Measurements from ENCODE around the gene TMEM80.

DNA sequence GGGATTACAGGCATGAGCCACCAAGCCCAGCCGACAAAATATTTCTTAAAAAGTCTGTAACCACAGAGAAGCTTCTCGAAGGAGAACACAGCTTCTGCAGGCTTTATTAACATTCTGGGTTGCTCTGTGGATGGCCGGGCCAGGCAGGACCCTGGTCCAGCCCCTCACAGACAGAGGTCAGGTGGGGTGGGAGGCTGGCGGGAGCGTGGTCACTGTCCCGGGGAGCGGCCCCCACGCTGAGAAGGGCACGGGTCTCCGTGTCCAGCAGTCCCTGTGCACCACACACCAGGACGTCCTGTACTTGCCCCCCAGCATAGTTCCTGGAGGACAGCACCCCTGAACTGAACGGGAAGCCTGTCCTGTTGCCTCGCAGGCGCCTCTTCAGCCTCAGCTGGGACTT lies 39.2 kb upstream of the TMEM80 start:
- TF ChIP-seq, protein P1, sequence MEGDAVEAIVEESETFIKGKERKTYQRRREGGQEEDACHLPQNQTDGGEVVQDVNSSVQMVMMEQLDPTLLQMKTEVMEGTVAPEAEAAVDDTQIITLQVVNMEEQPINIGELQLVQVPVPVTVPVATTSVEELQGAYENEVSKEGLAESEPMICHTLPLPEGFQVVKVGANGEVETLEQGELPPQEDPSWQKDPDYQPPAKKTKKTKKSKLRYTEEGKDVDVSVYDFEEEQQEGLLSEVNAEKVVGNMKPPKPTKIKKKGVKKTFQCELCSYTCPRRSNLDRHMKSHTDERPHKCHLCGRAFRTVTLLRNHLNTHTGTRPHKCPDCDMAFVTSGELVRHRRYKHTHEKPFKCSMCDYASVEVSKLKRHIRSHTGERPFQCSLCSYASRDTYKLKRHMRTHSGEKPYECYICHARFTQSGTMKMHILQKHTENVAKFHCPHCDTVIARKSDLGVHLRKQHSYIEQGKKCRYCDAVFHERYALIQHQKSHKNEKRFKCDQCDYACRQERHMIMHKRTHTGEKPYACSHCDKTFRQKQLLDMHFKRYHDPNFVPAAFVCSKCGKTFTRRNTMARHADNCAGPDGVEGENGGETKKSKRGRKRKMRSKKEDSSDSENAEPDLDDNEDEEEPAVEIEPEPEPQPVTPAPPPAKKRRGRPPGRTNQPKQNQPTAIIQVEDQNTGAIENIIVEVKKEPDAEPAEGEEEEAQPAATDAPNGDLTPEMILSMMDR (conservative IDR thresholded peaks at IDR 0.05 in 1 of 2, IDR thresholded peaks at IDR 0.05 in 1 of 2; ENCODE audit: low read depth in 1 of 2, low read length in 2 of 2) = no peak
- no peak for TF ChIP-seq EZH2 (IDR thresholded peaks at IDR 0.05; ENCODE audit: low read length, missing control alignments)

Data from fibroblast of lung (primary cell).